HepG2 (cell line): ENCODE results near the gene RHBDD1.

ENCODE experiments used
- CBX1 ChIP-seq: IDR thresholded peaks from one replicate; pipeline ENCODE4 v1.6.1; 2016; ENCODE audit warnings: antibody characterized with exemption, low read depth
- EEA1 ChIP-seq: sonication (generic); formaldehyde crosslinking; IDR thresholded peaks from 2 replicates; pipeline ENCODE4 v1.5.1; 2020; ENCODE audit warnings: mild to moderate bottlenecking, missing genetic modification reagents, borderline replicate concordance
- EZH2 ChIP-seq: conservative IDR thresholded peaks from 2 replicates; pipeline ENCODE4 v1.6.1; 2012; ENCODE audit warnings: mild to moderate bottlenecking, low read depth, low read length, moderate library complexity
- GZF1 ChIP-seq: sonication (generic); formaldehyde crosslinking; IDR thresholded peaks from 2 replicates; pipeline ENCODE4 v1.5.1; 2020; ENCODE audit warnings: mild to moderate bottlenecking, missing genetic modification reagents
- MTA3 ChIP-seq: sonication (generic); formaldehyde crosslinking; IDR thresholded peaks from 2 replicates; pipeline ENCODE4 v1.4.0; 2020; ENCODE audit warnings: missing genetic modification reagents
- NR2C2 ChIP-seq: sonication (generic); formaldehyde crosslinking; IDR thresholded peaks from 2 replicates; pipeline ENCODE4 v1.4.0; 2020; ENCODE audit warnings: missing genetic modification reagents, mild to moderate bottlenecking, moderate library complexity, borderline replicate concordance
- POLR2A ChIP-seq, 2 experiments: IDR thresholded peaks; 2 replicates each; pipeline ENCODE4 v1.6.1; 2011; ENCODE audit warnings: low read depth in 2 of 2, low read length in 2 of 2, mild to moderate bottlenecking in 1 of 2, moderate library complexity in 1 of 2; ENCODE audit not compliant: insufficient read depth in 1 of 2
- SP140L ChIP-seq: sonication (generic); formaldehyde crosslinking; IDR thresholded peaks from 2 replicates; pipeline ENCODE4 v1.4.0; 2020; ENCODE audit warnings: missing genetic modification reagents, borderline replicate concordance
- ZNF138 ChIP-seq: sonication (generic); formaldehyde crosslinking; IDR thresholded peaks from 2 replicates; pipeline ENCODE4 v1.5.0; 2020; ENCODE audit warnings: mild to moderate bottlenecking, low read depth, missing genetic modification reagents
- TF ChIP-seq, protein P1 (sequence below): sonication (generic); formaldehyde crosslinking; IDR thresholded peaks from 2 replicates; pipeline ENCODE4 v1.4.0; 2020; ENCODE audit warnings: missing genetic modification reagents
- TF ChIP-seq, protein P2 (sequence below), 2 experiments: sonication (generic) in 1 of 2; formaldehyde crosslinking in 1 of 2; IDR thresholded peaks; 2 replicates each; pipeline versions ENCODE4 v1.5.1 to v1.6.1; 2011 to 2020; ENCODE audit warnings: borderline replicate concordance in 1 of 2, low read depth in 1 of 2, low read length in 1 of 2, mild to moderate bottlenecking in 1 of 2, missing genetic modification reagents in 1 of 2, moderate library complexity in 1 of 2
- TF ChIP-seq, protein P3 (sequence below): IDR thresholded peaks from 2 replicates; pipeline ENCODE4 v1.6.1; 2012; ENCODE audit warnings: inconsistent platforms

DNA sequence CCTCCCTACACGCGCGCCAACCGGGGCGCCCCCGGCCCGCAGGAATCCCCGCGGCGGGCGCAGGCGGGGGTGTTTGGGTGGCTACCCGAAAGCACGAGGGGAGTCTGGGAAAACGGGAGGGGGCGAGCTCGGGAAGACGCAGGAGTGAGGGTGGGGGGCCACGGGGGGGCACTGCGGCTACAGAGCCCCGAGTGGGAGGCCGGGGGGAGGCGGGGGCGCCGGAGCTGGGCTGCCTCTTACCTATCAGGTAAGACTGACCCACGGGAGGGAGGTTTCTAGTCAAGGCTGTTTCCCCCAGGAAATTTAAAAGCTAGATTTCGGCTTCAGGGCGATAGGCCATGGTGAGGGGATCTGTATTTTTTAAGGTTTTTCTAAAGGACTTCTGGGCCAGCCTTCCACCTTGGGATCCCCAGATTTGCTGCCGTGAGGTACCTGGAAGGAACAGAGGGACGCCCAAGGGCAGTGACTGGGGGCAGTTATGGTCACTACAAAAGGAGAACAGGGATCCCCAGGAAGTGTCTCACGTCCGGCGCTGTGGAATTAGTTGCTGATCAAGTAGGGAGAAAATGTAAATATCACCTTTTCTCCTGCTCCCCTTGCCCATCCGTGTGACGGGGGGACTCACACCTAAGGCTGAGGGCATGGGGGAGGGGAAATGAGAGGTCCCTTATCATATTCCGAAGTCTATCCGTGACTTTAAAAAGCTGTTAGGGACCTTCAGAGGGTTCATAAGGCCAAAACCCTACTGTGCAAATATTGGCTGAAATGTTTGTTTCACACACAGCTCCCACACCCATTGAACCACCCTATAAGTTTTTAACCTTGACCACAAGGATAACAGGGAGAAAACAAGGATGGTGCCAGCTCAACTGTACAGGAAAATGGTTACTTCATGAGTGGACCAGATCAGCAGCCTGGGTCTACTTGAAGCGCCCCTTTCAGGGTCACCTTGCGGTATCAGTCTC is 35.6 kb upstream of the RHBDD1 start:
- peak; percentile 78 for TF ChIP-seq NR2C2
- TF ChIP-seq POLR2A (IDR thresholded peaks at IDR 0.05; ENCODE audit: insufficient read depth in 1 of 2, low read depth in 2 of 2, low read length in 2 of 2): peak in 1 of 2 experiments; percentile 23; a peak in 1 of 4 replicates
- no peak for TF ChIP-seq MTA3
- TF ChIP-seq ZNF138 (CRISPR knock-in tag): no peak
- no peak for TF ChIP-seq CBX1
- TF ChIP-seq, protein P1, sequence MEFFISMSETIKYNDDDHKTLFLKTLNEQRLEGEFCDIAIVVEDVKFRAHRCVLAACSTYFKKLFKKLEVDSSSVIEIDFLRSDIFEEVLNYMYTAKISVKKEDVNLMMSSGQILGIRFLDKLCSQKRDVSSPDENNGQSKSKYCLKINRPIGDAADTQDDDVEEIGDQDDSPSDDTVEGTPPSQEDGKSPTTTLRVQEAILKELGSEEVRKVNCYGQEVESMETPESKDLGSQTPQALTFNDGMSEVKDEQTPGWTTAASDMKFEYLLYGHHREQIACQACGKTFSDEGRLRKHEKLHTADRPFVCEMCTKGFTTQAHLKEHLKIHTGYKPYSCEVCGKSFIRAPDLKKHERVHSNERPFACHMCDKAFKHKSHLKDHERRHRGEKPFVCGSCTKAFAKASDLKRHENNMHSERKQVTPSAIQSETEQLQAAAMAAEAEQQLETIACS (CRISPR knock-in tag): no peak
- TF ChIP-seq, protein P2, sequence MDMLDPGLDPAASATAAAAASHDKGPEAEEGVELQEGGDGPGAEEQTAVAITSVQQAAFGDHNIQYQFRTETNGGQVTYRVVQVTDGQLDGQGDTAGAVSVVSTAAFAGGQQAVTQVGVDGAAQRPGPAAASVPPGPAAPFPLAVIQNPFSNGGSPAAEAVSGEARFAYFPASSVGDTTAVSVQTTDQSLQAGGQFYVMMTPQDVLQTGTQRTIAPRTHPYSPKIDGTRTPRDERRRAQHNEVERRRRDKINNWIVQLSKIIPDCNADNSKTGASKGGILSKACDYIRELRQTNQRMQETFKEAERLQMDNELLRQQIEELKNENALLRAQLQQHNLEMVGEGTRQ (IDR thresholded peaks at IDR 0.05; ENCODE audit: low read depth, low read length): no peak
- TF ChIP-seq, protein P2 (CRISPR knock-in tag; IDR thresholded peaks at IDR 0.05; ENCODE audit: borderline replicate concordance): no peak; the same call in 1 of the 2 replicates
- no peak for TF ChIP-seq EZH2
- no peak for TF ChIP-seq EEA1
- TF ChIP-seq, protein P3, sequence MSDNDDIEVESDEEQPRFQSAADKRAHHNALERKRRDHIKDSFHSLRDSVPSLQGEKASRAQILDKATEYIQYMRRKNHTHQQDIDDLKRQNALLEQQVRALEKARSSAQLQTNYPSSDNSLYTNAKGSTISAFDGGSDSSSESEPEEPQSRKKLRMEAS: peak; percentile 65
- TF ChIP-seq GZF1 (CRISPR knock-in tag): 0 out of 2 replicates have a peak, but pooled peaks have one; percentile 43
- TF ChIP-seq SP140L (CRISPR knock-in tag): 0 out of 2 replicates have a peak, but pooled peaks have one; percentile 84
